ENCODE measurements around the gene ANKRD36.
A peak's percentile ranks its signal among the peaks of the same experiment; 100 is the strongest.
"Not testable (repeated sequence)": the region's sequence is repeated elsewhere in the genome, so short reads cannot be mapped to it uniquely, and the experiment has no call there.

Gene ANKRD36

DNA sequence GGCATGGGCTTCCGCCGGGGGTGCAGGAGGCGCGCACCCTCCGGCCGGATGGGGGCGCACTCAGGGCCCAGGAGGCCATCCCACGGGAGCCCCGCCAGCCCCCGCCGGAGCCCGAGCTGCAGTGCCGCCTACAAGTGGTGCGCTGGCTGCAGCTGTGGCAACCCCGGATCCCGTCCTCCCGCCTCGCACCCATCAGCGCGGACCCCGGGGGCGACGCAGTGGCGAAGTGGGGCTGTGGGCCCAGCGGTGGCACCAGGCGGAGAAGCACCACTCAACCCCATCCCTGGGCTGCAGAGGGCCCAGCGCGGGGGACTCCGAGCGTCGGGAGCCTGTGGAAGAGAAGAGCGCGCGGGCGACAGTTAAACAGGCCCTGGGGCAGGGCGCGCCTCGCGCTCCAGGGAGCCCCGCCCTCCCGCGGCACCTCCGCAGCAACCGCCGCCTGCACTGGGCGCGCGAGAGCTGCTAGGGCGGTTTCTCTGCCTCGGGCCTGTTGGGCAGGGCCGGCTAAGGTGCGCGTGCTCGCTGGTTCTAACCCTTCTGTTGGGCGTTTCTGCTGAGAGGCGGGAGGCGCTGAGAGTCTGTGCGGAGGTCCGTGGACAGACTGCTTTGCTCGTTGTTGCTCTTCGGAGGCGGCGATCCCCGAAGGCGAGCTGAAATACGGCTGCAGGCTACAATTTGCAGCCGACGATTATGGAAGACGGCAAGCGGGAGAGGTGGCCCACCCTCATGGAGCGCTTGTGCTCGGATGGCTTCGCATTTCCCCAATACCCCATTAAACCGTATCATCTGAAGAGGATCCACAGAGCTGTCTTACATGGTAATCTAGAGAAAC lies at the start of gene ANKRD36:
Gene ANKRD36, plus strand, starts transcription at position 104 of the 832 bp plus-strand sequence. Its CDS starts 587 bp downstream, at position 691.
- DNase-seq (ENCODE audit: low spot score) = peak; percentile 63

DNA sequence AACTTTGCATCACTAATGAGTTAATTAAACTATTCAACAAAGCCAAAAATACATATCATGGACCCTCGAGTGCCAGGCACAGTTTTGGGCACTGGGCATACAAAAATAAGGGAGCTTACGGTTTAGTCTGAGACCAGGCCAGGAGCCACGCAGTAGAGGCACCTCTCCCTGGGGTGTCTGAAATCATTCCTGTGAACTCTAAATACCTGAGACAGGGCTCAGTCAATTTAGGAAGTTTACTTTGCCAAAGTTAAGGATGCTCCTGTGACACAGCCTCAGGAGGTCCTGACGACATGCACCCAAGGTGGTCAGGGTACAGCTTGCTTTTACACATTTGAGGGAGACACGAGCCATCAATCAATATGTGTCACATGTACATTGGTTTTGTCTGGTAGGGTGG lies 46.9 kb upstream of the ANKRD36 start:
- not testable (repeated sequence) for DNase-seq (ENCODE audit: low spot score)

DNA sequence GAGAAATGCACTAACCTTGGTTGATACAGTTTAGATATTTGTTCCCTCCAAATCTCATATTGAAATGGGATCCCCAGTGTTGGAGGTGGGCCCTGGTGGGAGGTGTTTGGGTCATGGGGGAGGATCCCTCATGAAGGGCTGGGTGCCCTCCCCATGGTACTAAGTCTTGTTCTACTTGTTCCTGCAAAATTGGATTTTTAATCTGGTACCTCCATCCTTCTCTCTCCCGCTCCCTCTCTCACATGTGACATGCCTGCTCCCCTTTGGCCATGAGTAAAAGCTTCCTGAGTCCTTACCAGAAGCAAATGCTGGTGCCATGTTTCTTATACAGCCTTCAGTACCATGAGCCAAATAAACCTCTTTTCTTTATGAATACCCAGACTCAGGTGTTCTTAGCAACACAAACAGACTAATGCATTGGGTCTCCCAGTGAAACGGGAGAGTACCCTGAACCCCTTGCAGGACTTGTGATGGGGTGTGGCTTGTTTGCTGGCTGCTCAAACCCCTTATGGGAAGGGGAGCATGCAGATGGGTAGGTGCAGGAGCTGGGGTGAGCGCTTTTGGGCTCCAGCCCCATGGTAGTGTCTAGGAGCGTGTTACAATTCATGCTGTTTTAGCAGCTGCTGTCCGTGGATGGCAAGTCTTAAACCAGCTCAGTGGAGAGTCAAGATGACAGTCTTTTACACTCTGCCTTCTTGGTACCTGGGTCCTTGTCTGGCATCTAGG lies 45.5 kb upstream of the ANKRD36 start:
- no peak for DNase-seq (ENCODE audit: low spot score)

DNA sequence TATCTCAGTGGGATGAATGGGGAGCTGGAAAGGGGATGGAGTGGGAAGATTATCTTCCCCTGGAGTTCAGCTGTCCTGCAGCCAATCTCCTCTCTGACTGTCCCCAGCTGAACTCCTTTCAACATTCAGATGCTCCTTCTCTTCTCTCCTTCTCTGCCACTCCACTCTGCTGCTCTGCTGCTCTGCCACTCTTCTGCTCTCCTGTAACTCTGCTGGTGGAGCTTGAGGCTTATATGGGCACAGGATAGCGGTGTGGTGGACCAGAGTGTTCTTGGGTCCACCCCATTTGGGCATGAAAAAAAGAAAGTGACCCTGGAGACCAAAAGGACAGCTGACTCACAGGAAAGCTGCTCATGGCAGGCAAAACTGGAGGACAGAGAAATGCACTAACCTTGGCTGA lies 44.9 kb upstream of the ANKRD36 start:
- no peak for DNase-seq (ENCODE audit: low spot score)

DNA sequence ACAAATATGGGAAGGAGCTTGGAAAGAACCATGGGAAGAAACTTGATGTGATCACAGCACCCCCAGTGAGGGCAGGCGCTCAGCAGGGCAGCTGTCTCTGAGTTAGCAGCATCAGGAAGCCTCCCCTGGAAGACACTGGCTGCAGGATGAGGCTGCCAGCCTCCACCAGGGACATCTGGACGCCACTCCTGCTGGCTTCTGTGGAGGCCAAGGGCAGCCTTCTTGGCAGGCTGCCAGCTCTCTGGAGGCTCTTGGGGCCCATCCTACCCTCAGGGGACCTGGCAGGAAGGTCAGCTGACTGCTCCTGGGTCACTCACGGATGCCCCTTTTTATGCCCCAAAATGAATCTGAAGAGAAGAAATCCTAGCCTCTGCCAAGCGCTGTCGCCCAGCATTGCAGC lies 44.2 kb upstream of the ANKRD36 start:
- not testable (repeated sequence) for DNase-seq (ENCODE audit: low spot score)

DNA sequence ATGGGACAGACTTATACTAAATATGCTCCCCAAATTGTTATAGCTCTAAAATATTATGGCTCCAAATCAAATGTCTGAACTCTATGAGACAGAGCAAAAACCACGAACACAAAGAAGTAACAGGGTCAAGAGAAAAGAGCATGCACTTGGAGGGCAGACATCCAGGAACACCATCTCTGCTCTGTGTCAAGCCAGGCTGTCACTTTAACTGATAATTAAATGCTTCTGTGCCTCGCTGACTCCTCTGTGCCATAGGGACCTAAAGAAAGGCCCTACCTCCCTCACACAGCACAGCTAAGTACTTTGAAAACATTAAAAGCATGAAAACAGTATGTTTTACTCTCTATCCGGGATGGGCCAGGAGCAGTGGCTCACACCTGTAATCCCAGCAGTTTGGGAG lies 42.0 kb upstream of the ANKRD36 start:
- DNase-seq (ENCODE audit: low spot score) = not testable (repeated sequence)

DNA sequence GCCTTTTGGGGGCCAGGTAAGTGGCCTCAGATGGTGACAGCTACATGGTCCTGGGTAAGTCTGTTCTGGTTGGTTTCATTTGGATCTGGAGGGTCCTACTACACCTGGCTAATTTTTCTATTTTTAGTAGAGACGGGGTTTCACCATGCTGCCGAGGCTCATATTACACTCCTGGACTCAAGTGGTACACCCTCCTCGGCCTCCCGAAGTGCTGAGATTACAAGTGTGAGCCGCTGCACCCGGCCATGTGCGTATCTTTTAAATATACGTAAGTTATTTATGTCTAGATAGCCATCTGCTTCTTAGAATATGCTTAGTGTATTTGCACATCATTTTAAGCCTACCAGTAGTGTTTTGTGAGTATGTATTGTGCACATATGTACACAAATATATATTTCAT lies 35.7 kb upstream of the ANKRD36 start:
- DNase-seq (ENCODE audit: low spot score) = not testable (repeated sequence)

DNA sequence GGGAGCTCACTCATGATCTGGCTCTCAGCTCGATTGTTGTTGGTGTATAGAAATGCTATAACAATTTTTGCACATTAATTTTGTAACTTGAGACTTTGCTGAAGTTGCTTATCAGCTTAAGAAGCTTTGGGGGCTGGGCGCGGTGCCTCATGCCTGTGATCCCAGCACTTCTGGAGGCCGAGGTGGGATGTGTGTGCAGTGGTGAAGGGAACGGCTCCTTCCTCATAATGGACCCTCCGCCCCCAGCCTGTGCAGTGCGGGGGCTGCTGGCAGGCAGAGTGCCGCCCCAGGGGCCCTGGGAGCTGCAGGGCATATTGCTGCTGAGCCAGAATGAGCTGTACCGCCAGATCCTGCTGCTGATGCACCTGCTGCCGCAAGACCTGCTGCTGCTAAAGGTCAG lies 32.1 kb upstream of the ANKRD36 start:
- DNase-seq (ENCODE audit: low spot score) = not testable (repeated sequence)

DNA sequence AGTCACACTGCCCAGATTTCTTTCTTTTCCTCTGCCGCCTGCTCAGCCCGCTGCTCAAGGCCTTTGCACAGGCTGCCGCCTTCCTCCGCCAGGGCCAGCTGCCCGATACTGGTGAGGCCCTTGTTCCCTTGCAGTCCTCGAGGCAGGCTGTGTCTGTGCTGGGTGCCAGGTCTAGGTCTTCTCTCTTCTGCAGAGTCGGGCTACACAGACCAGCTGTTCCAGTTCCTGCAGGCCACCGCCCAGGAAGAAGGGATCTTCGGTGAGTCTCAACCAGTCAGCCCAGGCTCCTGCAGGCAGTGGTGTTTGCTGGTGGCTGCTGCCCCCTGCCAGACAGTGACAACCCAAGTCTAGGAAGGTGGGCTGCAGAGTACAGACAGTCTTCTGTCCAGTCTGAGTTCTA lies 30.7 kb upstream of the ANKRD36 start:
- not testable (repeated sequence) for DNase-seq (ENCODE audit: low spot score)

DNA sequence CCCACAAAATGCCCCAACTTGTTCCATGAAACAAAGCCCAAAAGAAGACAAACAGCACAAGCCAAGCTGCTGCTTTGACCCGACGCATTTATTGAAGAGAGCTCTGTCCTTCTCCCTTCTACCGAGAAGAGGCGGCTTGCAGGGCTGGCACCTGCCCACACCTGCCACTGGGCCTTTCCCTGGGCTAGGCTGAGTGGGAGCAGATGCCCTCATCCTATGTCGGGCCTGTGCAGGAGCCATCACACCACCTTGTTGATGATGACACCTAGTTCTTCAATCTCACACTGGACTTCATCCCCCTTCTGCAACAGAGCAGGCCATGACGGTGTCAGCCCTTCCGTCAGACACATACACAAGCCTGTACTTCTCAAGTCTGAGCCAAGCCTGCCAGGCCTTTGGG lies 29.4 kb upstream of the ANKRD36 start:
- not testable (repeated sequence) for DNase-seq (ENCODE audit: low spot score)

DNA sequence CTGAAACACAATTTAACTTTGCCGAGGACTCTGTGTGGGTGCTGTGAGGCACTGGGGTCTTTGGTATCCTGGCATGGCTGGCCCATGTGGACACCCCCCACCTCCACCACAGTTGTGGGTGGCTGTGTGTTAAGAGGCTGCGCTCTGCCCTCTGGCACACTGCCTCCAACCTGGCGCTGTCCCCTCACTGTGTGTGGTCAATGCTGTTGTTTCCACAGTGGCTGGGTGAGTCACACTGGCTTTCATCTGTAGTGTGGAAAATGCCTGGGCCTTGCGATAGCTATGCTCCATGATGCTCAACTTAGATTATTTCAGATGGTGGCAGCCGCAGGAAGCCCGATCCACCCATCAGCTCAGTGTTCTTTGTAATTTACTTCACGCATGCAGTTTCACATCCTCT lies 27.9 kb upstream of the ANKRD36 start:
- DNase-seq (ENCODE audit: low spot score) = not testable (repeated sequence)

DNA sequence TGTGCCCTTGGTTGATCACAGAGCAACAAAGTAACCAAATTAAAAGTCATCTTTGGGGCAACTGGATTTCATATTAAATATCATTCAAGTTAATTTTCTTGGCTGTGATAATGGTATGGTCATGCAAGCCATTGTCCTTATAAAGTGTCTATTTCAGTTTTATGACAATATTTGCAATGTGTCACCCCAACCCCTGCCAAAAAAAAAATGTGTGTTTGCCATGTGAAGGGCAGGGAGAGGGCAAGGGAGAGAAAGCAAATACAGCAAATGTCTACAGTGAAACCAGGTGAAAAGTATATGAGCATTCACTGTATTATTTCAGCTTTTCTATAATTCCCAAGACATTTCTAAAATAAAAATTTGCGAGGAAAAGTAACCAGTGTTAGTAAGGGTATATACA lies 24.2 kb upstream of the ANKRD36 start:
- not testable (repeated sequence) for DNase-seq (ENCODE audit: low spot score)

DNA sequence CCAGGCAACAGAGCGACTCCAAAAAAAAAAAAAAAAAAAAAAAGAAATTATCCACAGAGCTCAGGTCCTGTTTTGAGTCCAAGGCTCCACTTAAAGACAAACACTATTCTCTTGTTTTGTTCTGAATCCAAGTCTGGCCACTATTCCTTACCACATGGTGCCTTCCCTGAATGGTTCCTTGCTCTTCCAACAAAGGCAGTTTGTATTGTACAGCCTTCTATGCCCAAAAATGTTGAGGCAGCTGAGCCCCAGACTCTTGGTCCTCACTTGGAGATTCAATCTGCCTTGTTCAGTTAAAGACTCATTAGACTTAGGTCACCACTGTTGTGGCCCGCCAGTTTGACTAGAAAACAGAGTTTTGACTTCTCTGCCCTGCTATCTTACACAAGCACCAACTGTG lies 20.0 kb upstream of the ANKRD36 start:
- DNase-seq (ENCODE audit: low spot score) = not testable (repeated sequence)

DNA sequence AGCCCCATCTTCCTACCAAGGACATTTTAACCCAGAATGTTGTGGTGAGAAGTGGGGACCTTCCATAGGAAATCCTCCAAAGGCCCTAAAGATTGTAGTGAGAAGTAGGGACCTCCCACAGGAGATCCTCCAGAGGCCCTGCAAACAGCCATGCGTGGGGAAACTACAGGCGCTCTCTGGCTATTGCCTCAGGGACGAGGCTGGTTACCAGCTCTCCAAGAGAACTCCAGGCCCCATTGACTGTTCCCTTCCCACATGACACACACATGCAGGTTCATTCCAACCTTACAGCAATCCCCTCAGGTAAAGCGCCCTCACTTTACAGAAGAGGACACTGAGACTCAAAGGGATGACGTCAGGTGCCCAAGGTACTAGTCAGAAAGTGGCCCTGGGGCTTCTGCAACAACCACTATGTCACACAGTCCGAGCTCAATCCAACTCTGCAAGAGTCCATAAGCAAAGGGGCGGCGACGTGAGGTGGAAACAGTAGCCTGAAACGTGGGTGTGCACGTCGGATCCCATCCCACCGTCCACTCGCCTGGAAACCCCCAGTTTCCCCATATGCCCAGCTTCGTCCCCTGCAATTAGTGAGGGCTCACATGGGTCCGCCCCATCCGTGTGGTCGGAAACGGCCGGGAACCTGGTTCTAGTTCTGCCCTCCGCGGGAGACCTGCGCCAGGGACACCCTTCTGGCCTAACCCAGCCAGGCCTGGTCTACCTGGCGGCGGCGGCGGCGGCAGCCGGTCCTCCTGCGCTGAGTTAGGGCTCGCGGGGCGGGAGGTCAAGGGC lies 18.8 kb upstream of the ANKRD36 start:
- not testable (repeated sequence) for DNase-seq (ENCODE audit: low spot score)

DNA sequence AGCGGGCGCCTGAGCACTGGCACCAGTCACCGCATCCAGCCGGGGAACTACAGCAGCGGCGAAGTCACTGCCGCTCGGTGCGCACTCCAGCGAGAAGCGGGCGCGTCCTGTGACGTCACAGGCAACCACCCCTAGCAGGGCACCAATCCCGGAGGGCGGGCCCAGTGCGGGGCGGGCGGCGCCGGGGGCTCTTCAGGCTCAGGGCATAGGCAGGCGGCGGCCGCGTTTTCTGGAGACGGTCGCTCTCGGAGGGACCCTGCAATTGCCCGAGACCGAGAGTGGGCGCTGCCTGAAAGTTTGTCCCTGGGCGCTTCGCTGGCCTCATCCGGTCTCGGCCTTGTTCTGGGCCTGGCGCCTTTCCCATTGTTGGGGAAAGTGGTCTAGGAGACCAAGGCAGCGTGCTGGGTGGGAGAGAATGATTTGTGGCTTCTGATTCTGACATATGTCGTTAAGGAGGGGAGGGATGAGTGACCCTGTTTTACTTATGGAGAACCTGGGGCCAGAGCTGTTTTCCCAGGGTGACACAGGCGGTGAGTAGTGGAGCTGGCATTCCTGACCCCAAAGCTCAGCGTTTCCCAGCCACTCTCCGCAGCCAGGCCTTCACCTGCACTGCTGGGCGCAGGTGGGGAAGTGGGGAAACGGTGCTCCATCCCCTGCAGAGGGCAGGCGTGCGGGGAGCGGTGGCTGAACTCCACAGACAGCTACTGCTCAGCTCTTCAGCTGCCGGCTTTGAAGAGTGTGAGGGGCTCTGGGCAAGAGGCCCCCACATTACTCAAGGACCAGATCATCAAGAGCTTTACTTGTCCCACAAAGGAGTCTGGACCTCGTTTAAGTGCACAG lies 18.0 kb upstream of the ANKRD36 start, which contains the start of gene FAHD2B:
Gene FAHD2B, minus strand, starts transcription at position 111 of the 840 bp plus-strand sequence. CDS start 3,176 bp downstream, outside the sequence.
- DNase-seq (ENCODE audit: low spot score) = peak; percentile 71

DNA sequence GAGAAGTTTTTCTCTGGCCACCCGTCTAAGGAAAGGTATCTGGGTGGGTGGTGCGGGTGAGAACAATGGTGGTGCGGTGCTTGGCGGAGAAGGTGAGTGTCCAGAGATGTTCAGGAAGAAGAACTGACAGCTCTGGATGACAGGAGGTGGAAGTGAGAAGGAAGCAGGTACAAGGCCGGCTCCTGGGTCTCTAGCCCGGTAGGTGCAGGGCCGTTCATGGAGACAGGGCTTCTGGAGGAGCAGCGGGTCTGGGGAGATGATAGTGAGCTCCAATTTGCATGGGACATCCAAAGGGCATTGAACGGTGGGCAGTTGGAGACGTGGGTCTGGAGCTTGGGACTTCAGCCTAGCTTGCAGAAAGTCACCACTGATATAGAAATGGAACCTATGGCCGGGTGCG lies 17.3 kb upstream of the ANKRD36 start:
- DNase-seq (ENCODE audit: low spot score) = no peak

DNA sequence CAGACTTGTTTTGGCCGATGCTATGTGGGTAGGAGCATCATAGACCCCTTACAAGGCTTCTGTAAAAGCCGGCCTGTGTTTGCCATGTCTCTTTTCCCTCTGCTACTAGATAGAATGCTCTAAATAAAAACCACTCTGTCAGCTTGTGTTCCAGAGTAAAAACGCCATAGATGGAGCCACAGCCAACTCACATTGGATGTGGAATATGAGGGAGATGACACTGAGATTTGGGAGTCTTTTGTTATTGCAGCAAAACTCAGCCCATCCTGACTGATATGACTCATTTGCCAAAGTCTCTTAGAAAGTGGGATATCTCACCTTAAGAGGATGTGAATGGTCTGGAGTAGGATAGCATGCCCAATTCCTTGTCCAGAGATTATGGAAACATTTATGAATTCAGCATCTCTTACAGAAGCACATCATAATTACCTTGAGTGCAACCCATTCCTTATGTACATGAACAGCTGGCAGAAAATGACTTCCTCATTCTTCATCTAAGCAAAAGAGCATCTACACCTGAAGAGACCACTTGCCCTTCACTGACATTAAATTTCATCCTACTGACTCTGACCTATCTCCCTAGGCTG lies 14.1 kb upstream of the ANKRD36 start:
- DNase-seq (ENCODE audit: low spot score) = not testable (repeated sequence)

DNA sequence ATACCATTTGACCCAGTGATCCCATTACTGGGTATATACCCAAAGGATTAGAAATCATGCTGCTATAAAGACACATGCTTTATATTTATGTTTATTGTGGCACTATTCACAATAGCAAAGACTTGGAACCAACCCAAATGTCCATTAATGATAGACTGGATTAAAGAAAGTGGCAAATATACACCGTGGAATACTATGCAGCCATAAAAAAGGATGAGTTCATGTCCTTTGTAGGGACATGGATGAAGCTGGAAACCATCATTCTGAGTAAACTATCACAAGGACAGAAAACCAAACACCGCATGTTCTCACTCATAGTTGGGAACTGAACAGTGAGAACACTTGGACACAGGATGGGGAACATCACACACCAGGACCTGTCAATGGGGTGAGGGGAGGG lies 6.1 kb upstream of the ANKRD36 start:
- not testable (repeated sequence) for DNase-seq (ENCODE audit: low spot score)

DNA sequence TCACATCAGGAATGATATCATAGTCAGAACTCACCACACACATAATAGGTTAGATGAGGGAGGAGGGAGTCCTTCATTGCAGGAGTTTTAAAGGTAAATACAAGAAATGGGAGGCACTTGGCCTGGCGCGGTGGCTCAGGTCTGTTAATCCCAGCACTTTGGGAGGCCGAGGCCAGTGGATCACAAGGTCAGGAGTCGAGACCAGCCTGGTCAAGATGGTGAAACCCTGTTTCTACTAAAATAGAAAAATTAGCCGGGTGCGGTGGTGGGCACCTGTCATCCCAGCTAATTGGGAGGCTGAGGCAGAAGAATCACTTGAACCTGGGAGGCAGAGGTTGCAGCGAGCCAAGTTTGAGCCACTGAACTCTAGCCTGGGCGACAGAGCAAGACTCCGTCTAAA lies 1.7 kb upstream of the ANKRD36 start:
- not testable (repeated sequence) for DNase-seq (ENCODE audit: low spot score)

DNA sequence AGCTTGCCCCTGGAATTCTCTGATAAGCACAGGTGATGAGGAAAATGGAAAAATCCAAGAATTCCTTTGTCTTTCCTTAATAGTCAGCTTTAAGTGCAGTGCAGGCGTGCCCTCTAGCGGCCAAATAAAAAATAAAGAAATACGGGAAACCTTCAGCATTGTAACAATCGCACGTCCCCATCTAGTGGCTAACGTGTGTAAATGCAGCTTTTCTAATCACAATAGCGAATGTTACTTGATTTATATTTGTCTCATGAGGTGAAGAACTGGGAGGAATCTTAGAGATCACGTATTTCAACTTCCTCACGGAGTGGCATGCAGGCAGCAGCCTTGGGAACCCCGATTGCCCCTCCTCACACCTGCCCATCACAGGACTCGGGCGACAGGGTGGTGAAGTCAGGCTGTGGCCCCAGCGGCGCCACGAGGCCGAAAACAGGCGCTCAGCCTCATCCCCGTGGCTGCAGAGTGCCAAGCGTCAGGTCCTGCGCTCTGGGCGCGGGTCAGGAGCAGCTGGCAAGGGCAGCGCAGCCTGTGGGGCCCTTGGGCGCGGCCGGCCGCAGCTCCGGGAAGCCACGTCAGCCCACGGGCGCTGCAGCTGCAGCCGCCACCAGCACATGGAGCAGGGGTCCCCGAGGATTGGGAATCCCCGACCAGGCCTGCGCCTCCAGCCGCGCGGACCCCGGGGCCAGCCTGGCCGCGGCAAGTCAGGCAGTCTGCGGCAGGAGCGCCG lies 468 bp upstream of the ANKRD36 start:
- peak; percentile 34 for DNase-seq (ENCODE audit: low spot score)

Measured in hematopoietic multipotent progenitor cell treated with erythropoietin and hydrocortisone succinate and interleukin-3 and kit ligand, for 15 days (in vitro differentiated cells).